Psoas muscle (tissue), 8 donors: ENCODE results near the gene UBL7. TPM values are rescaled to one million over a fixed set of nuclear protein-coding genes. Genes with fewer than 3 reads are reported as not detected.

Experiments used
- ATAC-seq, 4 donors: fragments of 200-7000 bp; cut with Tn5 transposase; one replicate each; pipeline ENCODE4 v1.9.1; 2020; ENCODE audit warnings: moderate library complexity in 3 of 4, mild to moderate bottlenecking in 2 of 4
- DNase-seq, 2 donors: peaks; one replicate each; pipeline ENCODE4 v3.0.0-alpha.2; 2020
- H3K27ac ChIP-seq: fragments of 200-600 bp; one replicate; pipeline ENCODE4 v1.8.0; 2022
- H3K27me3 ChIP-seq, 3 donors: fragments of 200-600 bp in 1 of 3; one replicate each; pipeline versions ENCODE4 v1.6.1 to v1.8.0; 2013 to 2022; ENCODE audit warnings: low read length in 2 of 3, mild to moderate bottlenecking in 2 of 3, moderate library complexity in 1 of 3; ENCODE audit not compliant: insufficient read depth in 3 of 3
- H3K36me3 ChIP-seq, 2 donors: fragments of 200-600 bp in 1 of 2; one replicate each; pipeline versions ENCODE4 v1.6.1 to v1.8.0; 2013 to 2022; ENCODE audit warnings: low read depth in 1 of 2, mild to moderate bottlenecking in 1 of 2, moderate library complexity in 1 of 2; ENCODE audit not compliant: insufficient read depth in 1 of 2
- H3K4me1 ChIP-seq: fragments of 200-600 bp; one replicate; pipeline ENCODE4 v1.8.0; 2022
- H3K4me3 ChIP-seq: fragments of 200-600 bp; one replicate; pipeline ENCODE4 v1.8.0; 2022; ENCODE audit warnings: mild to moderate bottlenecking
- H3K9me3 ChIP-seq: fragments of 200-600 bp; one replicate; pipeline ENCODE4 v1.8.0; 2022
- WGBS, 3 donors: extraction: QIAGEN DNeasy Blood & Tissue Kit; methylation state at CpG; one replicate each; pipeline versions ENCODE4 v1.1.6 to v1.1.7; 2013; 5-methylcytosine and 5-hydroxymethylcytosine counted together
- intact Hi-C, 2 donors: fragments of 100-400 bp; cut with DNase I; formaldehyde crosslinking; loops; one replicate each; pipeline versions ENCODE4 v1.11.0 to v1.14.2; 2022
- polyA plus RNA-seq, 3 donors: library from polyadenylated mRNA; stranded (reverse); fragments of 200-250 nt; gene quantifications; one replicate each; pipeline ENCODE4 v1.2.3, GENCODE V29; 2013
- total RNA-seq, 4 donors: library from RNA; stranded (reverse); fragmentation: NEBNext Ultra II Directional in 2 of 4; extraction: Animal tissue kit (Norgen Biotek cat#: 25700) in 2 of 4; gene quantifications; one replicate each; pipeline versions ENCODE4 v1.2.1 to v1.2.4, GENCODE V29; 2021 to 2023
- TF ChIP-seq, protein P1 (sequence below): fragments of 200-600 bp; IDR thresholded peaks from one replicate; pipeline ENCODE4 v1.8.0; 2022; ENCODE audit warnings: antibody characterized with exemption
- donor health status: healthy with polysubstance abuse.
- donor health status: DM: no; HTN: no; CAD: no; lungs with moderate emphysema.
- donor health status: Bipolar disorder and iron deficiency.
- donor health status: healthy.
- donor health status: DM: yes; HTN: yes; CAD: no.
- donor health status: DM: no; HTN: no; CAD: no.
- donor health status: DM: no; HTN: no; CAD: no.
- donor health status: DM: yes; HTN: yes; CAD: no.

The UBL7 gene
- total and polyA plus RNA-seq, 7 donors, result 45.5 to 91.7 (median 61.3) TPM

DNA sequence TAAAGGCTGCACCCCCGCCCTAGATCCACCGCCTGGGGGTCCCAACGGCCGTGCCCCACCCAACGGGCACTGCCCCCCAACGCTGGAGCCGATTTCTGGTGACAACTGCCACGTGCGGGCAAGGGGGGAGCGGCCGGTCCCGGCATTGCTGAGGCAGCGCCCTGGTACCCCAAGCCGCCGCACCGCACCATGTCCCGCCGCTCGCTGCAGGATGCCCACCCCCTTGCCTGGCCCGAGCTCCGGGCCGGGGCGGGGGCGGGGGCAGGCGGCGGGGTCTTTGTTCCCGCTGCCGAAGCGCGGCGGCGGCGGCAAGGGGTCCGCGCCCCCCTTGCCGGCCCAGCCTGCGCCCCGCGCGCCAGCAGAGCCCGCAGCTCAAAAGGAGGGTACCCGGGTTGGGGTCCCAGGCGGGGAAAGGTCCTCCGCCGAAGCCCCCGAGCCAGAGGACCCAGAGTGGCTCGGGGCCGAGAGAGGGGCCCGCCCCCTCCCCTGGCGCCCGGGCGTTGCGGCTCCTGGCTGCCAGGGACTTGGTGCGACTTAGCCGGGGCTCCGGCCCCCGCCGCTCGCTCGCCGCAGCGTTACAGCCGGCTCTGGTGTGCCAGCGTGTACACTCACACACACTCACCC lies 27.9 kb downstream of the UBL7 start:
- TF ChIP-seq, protein P1, sequence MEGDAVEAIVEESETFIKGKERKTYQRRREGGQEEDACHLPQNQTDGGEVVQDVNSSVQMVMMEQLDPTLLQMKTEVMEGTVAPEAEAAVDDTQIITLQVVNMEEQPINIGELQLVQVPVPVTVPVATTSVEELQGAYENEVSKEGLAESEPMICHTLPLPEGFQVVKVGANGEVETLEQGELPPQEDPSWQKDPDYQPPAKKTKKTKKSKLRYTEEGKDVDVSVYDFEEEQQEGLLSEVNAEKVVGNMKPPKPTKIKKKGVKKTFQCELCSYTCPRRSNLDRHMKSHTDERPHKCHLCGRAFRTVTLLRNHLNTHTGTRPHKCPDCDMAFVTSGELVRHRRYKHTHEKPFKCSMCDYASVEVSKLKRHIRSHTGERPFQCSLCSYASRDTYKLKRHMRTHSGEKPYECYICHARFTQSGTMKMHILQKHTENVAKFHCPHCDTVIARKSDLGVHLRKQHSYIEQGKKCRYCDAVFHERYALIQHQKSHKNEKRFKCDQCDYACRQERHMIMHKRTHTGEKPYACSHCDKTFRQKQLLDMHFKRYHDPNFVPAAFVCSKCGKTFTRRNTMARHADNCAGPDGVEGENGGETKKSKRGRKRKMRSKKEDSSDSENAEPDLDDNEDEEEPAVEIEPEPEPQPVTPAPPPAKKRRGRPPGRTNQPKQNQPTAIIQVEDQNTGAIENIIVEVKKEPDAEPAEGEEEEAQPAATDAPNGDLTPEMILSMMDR, result no peak
- intact Hi-C loops, result no loop called here
- Histone ChIP-seq H3K36me3 (no peaks in the 10 kb centered on the region), H3K27ac (peak overlapping the region; percentile 65), H3K4me3 (peak overlapping the region; percentile 90), H3K27me3 (peaks cover 0 to 26% (median 6%) of the 10 kb centered on the region in 3 donors), H3K4me1 (peaks cover 4% of the 10 kb centered on the region), H3K9me3 (no peaks in the 10 kb centered on the region)
- DNase-seq (no peak), ATAC-seq (peak in 1 of 4 donors; percentile 40)
- WGBS, 3 donors, result 0 to 1% (median 1%) methylated on average over 33 to 64 of the region's 64 CpGs

DNA sequence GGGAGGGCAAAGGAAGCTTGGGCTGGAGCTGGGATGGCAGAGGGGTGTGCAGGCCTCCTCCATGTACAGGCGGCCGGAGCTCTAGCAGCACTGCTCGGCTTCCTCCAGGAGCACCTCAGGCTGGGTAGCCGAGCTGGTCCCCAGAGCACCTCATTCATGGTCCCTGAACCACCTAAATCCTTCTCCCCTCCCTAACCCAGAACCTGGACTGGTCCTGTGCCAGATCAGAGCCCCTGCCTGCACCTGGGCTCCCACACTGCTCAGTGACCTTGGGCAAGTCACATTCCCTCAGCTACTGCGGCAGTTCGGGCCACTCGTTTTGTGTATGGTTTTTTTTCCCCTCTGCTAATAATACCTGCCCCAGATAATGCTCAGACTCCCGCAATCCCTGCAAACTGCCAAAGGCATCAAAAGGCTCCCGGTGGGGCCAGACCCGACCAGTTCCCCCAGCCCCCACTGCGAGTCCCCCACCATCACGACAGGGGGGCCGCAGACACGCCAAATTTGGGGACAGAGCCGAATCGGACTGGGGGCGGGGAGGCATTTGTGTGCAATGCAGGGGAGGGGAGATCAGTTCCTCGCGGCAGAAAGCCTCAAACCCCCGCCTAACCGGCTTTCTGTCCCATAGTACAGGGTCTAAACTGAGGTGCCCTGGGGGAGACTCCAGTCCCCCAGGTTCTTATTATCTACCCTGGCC lies 28.5 kb downstream of the UBL7 start:
- peak in 1 of 2 donors; percentile 47 for DNase-seq
- Histone ChIP-seq H3K4me1 (peaks cover 4% of the 10 kb centered on the region), H3K27me3 (peaks cover 0 to 26% (median 6%) of the 10 kb centered on the region in 3 donors), H3K4me3 (peak overlapping the region; percentile 90), H3K27ac (no peak overlapping the region), H3K36me3 (no peaks in the 10 kb centered on the region), H3K9me3 (no peaks in the 10 kb centered on the region)
- intact Hi-C loops, result no loop called here
- WGBS, 3 donors, result 23 to 30% (median 27%) methylated on average over 21 of the region's 21 CpGs
- TF ChIP-seq, protein P1, result no peak
- no peak for ATAC-seq

DNA sequence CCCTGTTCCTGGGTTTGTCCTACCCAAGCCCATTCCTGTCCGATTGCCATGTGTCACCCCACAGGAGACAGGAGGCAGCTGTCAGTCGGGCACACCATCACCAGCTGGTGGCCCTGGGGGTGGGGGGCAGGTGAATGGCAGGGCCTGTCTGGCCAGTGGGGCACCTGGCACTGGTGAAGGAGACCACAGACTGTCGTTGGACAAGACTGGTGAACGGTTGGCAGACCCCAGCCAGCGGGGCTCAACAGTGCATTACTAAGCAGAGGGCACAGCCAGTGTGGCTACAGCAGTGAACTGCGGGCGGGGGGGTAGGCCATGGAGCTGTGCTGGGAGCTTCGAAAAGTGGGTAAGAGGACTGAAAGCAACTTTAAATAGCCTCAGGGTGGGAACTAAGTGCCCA lies 29.3 kb downstream of the UBL7 start:
- intact Hi-C loops, result no loop called here
- Histone ChIP-seq H3K4me1 (peaks cover 4% of the 10 kb centered on the region), H3K9me3 (no peaks in the 10 kb centered on the region), H3K27ac (no peak overlapping the region), H3K4me3 (no peak overlapping the region), H3K36me3 (no peaks in the 10 kb centered on the region), H3K27me3 (peaks cover 0 to 26% (median 6%) of the 10 kb centered on the region in 3 donors)
- 67 to 76% (median 70%) methylated on average over 8 of the region's 8 CpGs for WGBS, 3 donors
- peak in 1 of 2 donors; percentile 46 for DNase-seq
- ATAC-seq, result no peak
- TF ChIP-seq, protein P1, result no peak

DNA sequence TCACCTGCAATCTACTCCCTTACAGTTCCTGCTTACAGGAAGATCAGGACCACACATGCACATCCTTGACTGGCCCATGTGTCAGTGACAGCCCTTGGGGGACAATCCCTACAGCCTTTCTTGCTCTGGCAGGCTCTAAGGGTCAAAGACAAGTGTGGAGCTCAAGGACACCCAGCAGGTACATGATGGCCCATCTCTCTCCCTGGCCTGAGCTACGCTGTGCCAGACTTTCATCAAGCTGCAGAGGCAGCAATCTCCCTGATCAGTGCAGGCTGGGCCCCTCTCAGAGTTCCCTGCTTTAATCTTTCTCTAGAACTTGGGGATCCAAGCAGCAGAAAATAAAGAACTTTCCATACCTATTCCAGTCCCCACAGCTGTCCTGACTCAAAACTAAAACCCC lies 29.8 kb downstream of the UBL7 start:
- TF ChIP-seq, protein P1, result no peak
- H3K9me3 ChIP-seq, result no peaks in the 10 kb centered on the region
- intact Hi-C loops, result no loop called here
- H3K27ac ChIP-seq, result no peak overlapping the region
- peaks cover 0 to 26% (median 6%) of the 10 kb centered on the region in 3 donors for H3K27me3 ChIP-seq
- peaks cover 4% of the 10 kb centered on the region for H3K4me1 ChIP-seq
- DNase-seq, result no peak
- no peak overlapping the region for H3K4me3 ChIP-seq
- 79 to 100% (median 90%) methylated on average over 1 of the region's 1 CpG for WGBS, 3 donors
- H3K36me3 ChIP-seq, result no peaks in the 10 kb centered on the region
- ATAC-seq, result no peak
